Prostate gland (tissue), 2 donors: ENCODE data around the gene CAT. TPM values are rescaled to one million over a fixed set of nuclear protein-coding genes. Genes with fewer than 3 reads are reported as not detected.

Source experiments
- DNase-seq: peaks from one replicate; pipeline ENCODE4 v3.0.0-alpha.2; 2019; ENCODE audit warnings: low spot score
- H3K27ac ChIP-seq, 2 donors: fragments of 200-600 bp; sonication (generic); 2 replicates each; pipeline ENCODE4 v1.5.1; 2017 to 2019
- H3K27me3 ChIP-seq: fragments of 200-600 bp; sonication (generic); replicated peaks from 2 replicates; pipeline ENCODE4 v1.5.1; 2019; ENCODE audit not compliant: insufficient read depth
- H3K36me3 ChIP-seq, 2 donors: fragments of 200-600 bp; sonication (generic); 1 replicate in 1 of 2; 2 replicates in 1 of 2; pipeline versions ENCODE4 v1.5.1 to v1.8.1; 2017 to 2019
- H3K4me1 ChIP-seq: fragments of 200-600 bp; sonication (generic); replicated peaks from 2 replicates; pipeline ENCODE4 v1.5.1; 2019
- H3K4me3 ChIP-seq, 2 donors: fragments of 200-600 bp; sonication (generic); 2 replicates each; pipeline ENCODE4 v1.5.1; 2017 to 2019
- H3K9me3 ChIP-seq: fragments of 200-600 bp; sonication (generic); 2 replicates; pipeline ENCODE4 v1.5.1; 2017
- POLR2A ChIP-seq: fragments of 450-650 bp; IDR thresholded peaks from one replicate; pipeline ENCODE4 v1.6.1; 2016; ENCODE audit warnings: antibody characterized with exemption, mild to moderate bottlenecking
- POLR2AphosphoS5 ChIP-seq: sonication (generic); formaldehyde crosslinking; IDR thresholded peaks from one replicate; pipeline ENCODE4 v1.6.1; 2017; ENCODE audit warnings: antibody characterized with exemption
- WGBS: methylation state at CpG from one replicate; pipeline ENCODE4 v1.1.5; 2018; 5-methylcytosine and 5-hydroxymethylcytosine counted together
- intact Hi-C: fragments of 100-400 bp; cut with DNase I; formaldehyde crosslinking; loops from one replicate; pipeline ENCODE4 v1.14.2; 2022
- total RNA-seq, 2 donors: library from RNA; depleted of rRNA; stranded (reverse); fragments of >200 nt; gene quantifications; one replicate each; pipeline ENCODE4 v1.1.0, GENCODE V29; 2016
- TF ChIP-seq, protein P1 (sequence below), 4 experiments: fragments of 200-600 bp in 2 of 4; fragments of 450-650 bp in 2 of 4; sonication (generic) in 2 of 4; IDR thresholded peaks; 1 replicate in 3 of 4; 2 replicates in 1 of 4; pipeline ENCODE4 v1.5.1; 2016 to 2019; ENCODE audit warnings: antibody characterized with exemption in 4 of 4, mild to moderate bottlenecking in 2 of 4, moderate library complexity in 2 of 4

Gene CAT
- total RNA-seq, 2 donors from 2014 or later, result 67.3 to 167 TPM

DNA sequence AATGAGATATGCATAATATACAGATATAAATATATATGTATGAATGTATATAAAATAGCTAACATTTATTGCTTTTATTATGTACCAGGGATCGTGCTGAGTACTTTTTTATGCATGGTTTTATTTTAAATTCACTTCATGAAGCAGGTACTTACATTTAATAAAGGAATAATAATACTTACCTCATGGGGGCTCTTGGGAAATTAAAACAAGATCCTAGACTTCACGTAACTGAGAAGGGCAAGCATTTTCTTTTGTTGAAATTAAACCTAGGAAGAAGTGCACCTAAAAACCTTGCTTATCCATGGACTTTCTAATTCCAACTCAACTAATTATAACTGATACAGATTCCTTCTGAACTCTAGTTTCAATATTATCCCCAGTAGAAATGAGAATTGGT is 40.9 kb upstream of the CAT start:
- WGBS, result 88% methylated on average over 2 of the region's 2 CpGs
- no peak for DNase-seq
- Histone ChIP-seq H3K4me3 (no peak overlapping the region), H3K36me3 (no peaks in the 10 kb centered on the region), H3K4me1 (no peaks in the 10 kb centered on the region), H3K9me3 (no peaks in the 10 kb centered on the region), H3K27me3 (no peaks in the 10 kb centered on the region), H3K27ac (no peak overlapping the region)
- TF ChIP-seq POLR2A, result no peak
- intact Hi-C loops, result no loop called here

DNA sequence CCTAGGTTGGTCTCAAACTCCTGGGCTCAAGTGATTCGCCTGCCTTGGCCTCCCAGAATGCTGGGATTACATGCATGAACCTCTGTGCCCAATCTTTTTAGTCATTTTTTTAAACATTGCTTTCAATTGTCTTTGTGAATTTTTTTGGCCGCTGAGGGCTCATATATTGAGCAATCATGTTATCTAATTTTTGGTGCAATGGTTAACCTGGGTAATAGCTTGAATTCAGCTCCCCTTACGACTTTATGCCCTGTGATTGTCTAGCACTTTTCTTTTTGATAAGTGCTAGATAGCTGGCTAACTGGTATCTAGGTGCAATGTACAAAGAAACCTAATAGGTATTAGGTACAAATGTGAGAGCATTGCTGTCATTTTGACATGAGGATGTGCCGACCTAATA is 35.3 kb upstream of the CAT start:
- Histone ChIP-seq H3K27ac (no peak overlapping the region), H3K4me1 (peaks cover 4% of the 10 kb centered on the region), H3K27me3 (no peaks in the 10 kb centered on the region), H3K36me3 (no peaks in the 10 kb centered on the region), H3K9me3 (no peaks in the 10 kb centered on the region), H3K4me3 (no peak overlapping the region)
- TF ChIP-seq, protein P1, sequence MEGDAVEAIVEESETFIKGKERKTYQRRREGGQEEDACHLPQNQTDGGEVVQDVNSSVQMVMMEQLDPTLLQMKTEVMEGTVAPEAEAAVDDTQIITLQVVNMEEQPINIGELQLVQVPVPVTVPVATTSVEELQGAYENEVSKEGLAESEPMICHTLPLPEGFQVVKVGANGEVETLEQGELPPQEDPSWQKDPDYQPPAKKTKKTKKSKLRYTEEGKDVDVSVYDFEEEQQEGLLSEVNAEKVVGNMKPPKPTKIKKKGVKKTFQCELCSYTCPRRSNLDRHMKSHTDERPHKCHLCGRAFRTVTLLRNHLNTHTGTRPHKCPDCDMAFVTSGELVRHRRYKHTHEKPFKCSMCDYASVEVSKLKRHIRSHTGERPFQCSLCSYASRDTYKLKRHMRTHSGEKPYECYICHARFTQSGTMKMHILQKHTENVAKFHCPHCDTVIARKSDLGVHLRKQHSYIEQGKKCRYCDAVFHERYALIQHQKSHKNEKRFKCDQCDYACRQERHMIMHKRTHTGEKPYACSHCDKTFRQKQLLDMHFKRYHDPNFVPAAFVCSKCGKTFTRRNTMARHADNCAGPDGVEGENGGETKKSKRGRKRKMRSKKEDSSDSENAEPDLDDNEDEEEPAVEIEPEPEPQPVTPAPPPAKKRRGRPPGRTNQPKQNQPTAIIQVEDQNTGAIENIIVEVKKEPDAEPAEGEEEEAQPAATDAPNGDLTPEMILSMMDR (IDR thresholded peaks at IDR 0.05), result no peak
- TF ChIP-seq POLR2A (no peak), POLR2AphosphoS5 (no peak)
- DNase-seq, result no peak
- intact Hi-C loops, result no loop called here
- WGBS, result 82% methylated on average over 4 of the region's 4 CpGs

DNA sequence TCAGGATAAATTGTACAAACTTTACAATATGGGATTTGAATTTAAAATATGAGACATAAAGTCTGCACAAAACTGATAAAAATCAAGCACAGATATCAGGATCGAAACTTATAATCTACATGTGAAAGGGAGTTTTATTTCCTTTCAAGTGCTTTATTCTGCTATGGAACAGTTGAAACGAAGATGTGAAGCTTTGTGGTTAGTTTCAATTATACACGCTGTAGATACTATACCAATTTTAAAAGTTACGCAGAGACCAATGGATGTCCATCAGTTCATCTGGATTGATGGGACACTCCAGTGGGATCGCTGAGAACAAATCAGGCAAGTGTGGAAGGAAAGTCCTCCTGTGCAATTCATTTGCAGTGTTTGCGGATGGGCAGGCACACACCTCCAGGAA is 34.5 kb upstream of the CAT start:
- TF ChIP-seq, protein P1 (IDR thresholded peaks at IDR 0.05), result no peak
- TF ChIP-seq POLR2A (no peak), POLR2AphosphoS5 (no peak)
- no peak for DNase-seq

DNA sequence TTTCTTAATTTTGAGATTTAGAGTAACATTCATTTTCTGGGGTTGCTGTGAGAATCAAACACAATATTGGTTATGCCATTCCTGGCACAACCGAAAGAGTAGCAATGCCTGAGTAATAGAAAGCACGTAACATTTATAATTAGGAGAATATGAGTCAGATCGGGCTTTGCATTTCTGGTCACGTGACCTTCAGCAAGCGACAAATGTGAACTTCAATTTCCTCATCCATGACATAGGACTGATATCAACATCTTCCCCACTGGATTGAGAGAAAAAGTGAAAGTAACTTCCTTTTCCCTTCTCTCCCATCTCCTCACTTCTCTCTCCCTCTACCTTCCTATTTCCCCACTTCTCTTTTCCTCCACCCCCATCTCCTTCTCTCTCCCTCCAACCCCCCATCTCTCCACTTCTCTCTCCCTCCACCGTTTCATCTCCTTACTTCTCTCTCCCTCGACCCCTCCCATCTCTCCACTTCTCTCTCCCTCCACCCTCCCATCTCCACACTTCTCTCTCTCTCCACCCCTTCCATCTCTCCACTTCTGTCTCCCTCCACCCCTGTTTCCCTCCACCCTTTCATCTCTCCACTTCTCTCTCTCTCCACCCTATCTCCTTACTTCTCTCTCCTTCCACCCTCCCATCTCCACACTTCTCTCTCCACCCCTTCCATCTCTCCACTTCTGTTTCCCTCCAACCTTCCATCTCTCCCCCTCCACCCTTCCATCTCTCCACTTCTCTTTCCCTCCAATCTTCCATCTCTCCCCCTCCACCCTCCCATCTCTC is 33.5 kb upstream of the CAT start:
- no peaks in the 10 kb centered on the region for H3K36me3 ChIP-seq
- WGBS, result 82% methylated on average over 7 of the region's 7 CpGs
- H3K4me1 ChIP-seq, result peaks cover 4% of the 10 kb centered on the region
- H3K27ac ChIP-seq, result no peak overlapping the region
- DNase-seq, result no peak
- intact Hi-C loops, result no loop called here
- TF ChIP-seq POLR2AphosphoS5 (no peak), POLR2A (no peak)
- TF ChIP-seq, protein P1 (IDR thresholded peaks at IDR 0.05), result no peak
- H3K4me3 ChIP-seq, result no peak overlapping the region
- no peaks in the 10 kb centered on the region for H3K9me3 ChIP-seq
- H3K27me3 ChIP-seq, result no peaks in the 10 kb centered on the region

More for the DNA sequence above, 34.5 kb upstream of the CAT start:
- WGBS, result 83% methylated on average over 6 of the region's 6 CpGs
- Histone ChIP-seq H3K36me3 (no peaks in the 10 kb centered on the region), H3K9me3 (no peaks in the 10 kb centered on the region), H3K27ac (no peak overlapping the region), H3K4me1 (peaks cover 4% of the 10 kb centered on the region), H3K4me3 (no peak overlapping the region), H3K27me3 (no peaks in the 10 kb centered on the region)
- intact Hi-C loops, result no loop called here

DNA sequence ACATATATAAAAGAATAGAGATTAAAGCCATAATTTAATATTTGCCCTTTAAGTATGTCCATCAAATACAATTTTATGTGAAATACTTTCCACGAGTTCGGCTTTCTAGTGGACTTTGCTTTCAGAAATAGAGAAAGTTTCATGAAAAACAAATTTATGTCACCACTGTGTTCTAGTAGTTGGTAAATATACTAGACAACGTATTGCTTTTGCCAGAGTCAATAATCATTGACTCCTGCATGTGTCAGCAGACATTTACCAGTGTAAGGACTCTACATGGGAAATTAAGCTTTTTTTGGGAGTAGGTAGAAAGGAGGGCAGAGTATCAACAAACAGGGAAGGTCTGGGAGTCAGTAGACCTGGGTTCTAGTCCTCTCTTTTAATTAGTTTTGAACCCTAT is 32.3 kb upstream of the CAT start:
- Histone ChIP-seq H3K9me3 (no peaks in the 10 kb centered on the region), H3K36me3 (no peaks in the 10 kb centered on the region), H3K4me3 (no peak overlapping the region), H3K27me3 (no peaks in the 10 kb centered on the region), H3K4me1 (peaks cover 4% of the 10 kb centered on the region), H3K27ac (peak overlapping the region in 1 of 2 donors; percentile 35)
- no peak for TF ChIP-seq POLR2AphosphoS5
- TF ChIP-seq POLR2A, result no peak
- TF ChIP-seq, protein P1 (IDR thresholded peaks at IDR 0.05), result no peak
- WGBS, result 53% methylated on average over 3 of the region's 3 CpGs
- intact Hi-C loops, result no loop called here
- DNase-seq, result no peak
